ENCODE measurements around the gene GSN.

The GSN gene

DNA sequence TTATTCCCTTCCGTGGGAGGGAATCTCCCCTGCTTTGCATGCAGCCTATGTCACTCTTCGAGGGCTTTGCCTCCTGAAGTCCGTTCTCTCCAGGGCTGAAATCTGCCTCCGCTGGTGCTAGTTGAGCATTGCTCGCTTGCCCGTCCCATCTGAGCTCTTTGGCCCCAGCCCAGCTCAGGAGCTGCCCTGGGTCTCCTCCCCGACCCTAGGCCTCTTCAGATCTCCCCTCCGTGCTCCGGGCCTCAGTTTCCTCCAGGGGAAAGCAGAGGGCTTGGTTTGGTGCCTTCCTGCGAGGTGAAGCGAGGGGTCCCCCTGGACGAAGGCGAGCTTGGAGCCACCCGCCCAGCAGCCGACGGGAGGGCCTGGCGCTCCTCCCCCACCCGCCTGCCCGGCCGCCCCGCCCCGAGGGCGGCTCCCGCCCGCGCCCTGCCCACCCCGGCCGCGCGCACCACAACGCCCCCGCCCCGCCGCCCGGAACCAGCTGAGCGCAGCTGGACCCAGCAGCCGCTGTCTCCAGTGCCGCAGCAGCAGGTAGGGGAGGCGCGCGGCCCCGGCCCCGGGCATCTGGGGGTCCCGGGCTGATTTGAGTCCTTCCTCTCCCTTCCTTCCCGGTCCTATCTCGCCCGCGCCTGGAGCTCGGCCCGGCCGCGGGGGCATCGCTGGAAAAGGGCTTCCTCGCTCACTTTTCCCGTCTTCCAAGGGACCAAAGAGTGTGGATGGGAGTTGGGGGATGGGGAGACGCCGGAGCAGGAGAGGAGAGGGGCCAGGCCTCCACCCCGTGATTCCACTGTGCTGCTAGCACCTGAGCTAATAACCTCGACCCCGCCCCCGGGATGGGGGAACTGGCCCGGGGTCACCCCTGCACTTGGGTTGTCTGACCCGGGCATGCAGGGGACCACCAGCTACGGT lies at the start of gene GSN:
Gene GSN, plus strand, starts transcription at position 474 of the 909 bp plus-strand sequence. CDS start 33,810 bp downstream, outside the sequence.
- peak within 1 kb of the TSS; percentile 79 for H3K4me3 ChIP-seq (ENCODE audit: low read depth, low read length)
- DNase-seq (ENCODE audit: low read depth) = no peak

- no peak for DNase-seq (ENCODE audit: low read depth)
Observed at GRCh38 chr9:121218357-121219027, 49.5 kb upstream of the GSN start.

DNA sequence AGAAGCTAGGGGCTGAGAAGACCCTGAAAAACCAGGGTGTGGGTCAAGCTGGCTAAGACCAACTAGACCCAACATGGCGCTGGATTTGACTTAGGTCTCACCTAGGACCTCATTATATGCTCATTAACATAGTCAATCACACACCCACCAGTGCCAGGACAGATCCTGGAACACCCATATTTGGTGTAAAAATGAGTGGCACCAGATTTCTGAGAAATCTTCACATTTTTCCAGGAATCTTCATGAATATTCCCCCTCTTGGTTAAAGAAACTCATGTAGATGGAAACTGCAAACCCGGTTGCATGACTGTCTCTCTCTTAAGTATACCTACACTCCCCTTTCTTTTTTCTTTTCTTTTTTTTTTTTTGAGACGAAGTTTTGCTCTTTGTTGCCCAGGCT lies 48.4 kb upstream of the GSN start:
- H3K4me3 ChIP-seq (ENCODE audit: low read depth, low read length) = no peak overlapping the region
- DNase-seq (ENCODE audit: low read depth) = no peak

More at GRCh38 chr9:121218357-121219027, 49.5 kb upstream of the GSN start:
- H3K4me3 ChIP-seq (ENCODE audit: low read depth, low read length) = no peak overlapping the region

DNA sequence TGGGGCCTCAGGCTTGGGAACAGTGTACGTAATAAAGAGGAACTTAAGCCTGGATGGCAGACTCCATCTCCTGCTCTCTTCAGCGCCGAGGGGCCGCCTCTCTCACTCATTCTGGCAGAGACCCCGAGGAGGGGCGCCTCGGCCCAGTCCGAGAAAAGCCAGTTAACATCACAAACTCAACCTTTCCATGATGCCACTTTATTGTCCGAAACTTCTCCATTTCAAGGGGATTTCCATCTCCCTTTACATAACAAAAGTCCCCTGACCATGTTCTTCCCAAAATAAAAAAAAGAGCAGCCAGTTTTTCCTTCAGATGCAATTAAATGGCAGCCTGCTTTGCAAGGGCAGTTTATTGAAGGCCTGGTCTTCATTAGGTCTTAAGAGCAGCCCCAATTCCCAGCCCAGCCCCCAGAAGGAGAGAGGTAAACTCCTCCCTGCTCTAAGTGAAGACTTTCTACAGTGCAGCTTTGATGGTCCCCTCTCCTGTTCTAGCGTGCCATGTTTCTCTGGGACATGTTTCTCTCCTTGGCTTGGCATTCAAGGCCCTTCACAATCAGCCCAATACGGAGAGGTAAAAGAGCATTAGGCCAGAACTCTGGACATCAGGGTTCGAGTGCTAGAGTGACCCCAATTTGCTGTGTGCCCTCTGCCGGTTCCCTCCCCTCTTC lies 46.8 kb upstream of the GSN start:
- H3K4me3 ChIP-seq (ENCODE audit: low read depth, low read length) = no peak overlapping the region
- DNase-seq (ENCODE audit: low read depth) = no peak

GRCh38 chr9:121221664-121222055 lies 46.3 kb upstream of the GSN start:
- H3K4me3 ChIP-seq (ENCODE audit: low read depth, low read length) = no peak overlapping the region
- no peak for DNase-seq (ENCODE audit: low read depth)

- no peak overlapping the region for H3K4me3 ChIP-seq (ENCODE audit: low read depth, low read length)
- no peak for DNase-seq (ENCODE audit: low read depth)
Observed at GRCh38 chr9:121222524-121223171, 45.3 kb upstream of the GSN start.

DNA sequence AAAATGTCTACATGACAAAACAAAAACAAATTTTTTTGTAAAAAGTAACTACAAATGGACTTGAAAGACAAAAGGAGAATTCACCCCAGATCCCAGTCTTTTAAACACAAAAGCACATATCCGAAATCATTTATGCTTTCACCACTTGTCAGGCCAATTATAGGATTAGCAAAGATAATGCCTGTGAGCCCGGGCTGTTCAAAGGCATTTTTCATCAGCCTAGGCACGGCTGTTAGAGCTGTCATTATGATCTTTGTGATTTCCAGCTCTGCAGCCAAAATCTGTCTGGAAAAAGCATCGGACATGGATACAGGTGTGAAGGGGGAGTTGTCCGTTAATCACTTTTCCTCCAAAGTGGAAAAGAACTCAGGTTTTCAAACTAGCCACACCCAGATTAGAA lies 42.7 kb upstream of the GSN start:
- H3K4me3 ChIP-seq (ENCODE audit: low read depth, low read length) = no peak overlapping the region
- DNase-seq (ENCODE audit: low read depth) = no peak

- H3K4me3 ChIP-seq (ENCODE audit: low read depth, low read length) = no peak overlapping the region
- DNase-seq (ENCODE audit: low read depth) = no peak
Observed at GRCh38 chr9:121226175-121226574, 41.8 kb upstream of the GSN start.

- H3K4me3 ChIP-seq (ENCODE audit: low read depth, low read length) = no peak overlapping the region
Observed at GRCh38 chr9:121227862-121228261, 40.1 kb upstream of the GSN start.

GRCh38 chr9:121230256-121230655 lies 37.7 kb upstream of the GSN start:
- DNase-seq (ENCODE audit: low read depth) = no peak

More at GRCh38 chr9:121227862-121228261, 40.1 kb upstream of the GSN start:
- DNase-seq (ENCODE audit: low read depth) = no peak

GRCh38 chr9:121232251-121232650 lies 35.7 kb upstream of the GSN start:
- DNase-seq (ENCODE audit: low read depth) = no peak
- H3K4me3 ChIP-seq (ENCODE audit: low read depth, low read length) = no peak overlapping the region

More at GRCh38 chr9:121230256-121230655, 37.7 kb upstream of the GSN start:
- H3K4me3 ChIP-seq (ENCODE audit: low read depth, low read length) = no peak overlapping the region

- DNase-seq (ENCODE audit: low read depth) = no peak
- H3K4me3 ChIP-seq (ENCODE audit: low read depth, low read length) = no peak overlapping the region
Observed at GRCh38 chr9:121233906-121234831, 33.8 kb upstream of the GSN start.

GRCh38 chr9:121234832-121235161 lies 33.2 kb upstream of the GSN start:
- no peak overlapping the region for H3K4me3 ChIP-seq (ENCODE audit: low read depth, low read length)

GRCh38 chr9:121235512-121235911 lies 32.5 kb upstream of the GSN start:
- no peak overlapping the region for H3K4me3 ChIP-seq (ENCODE audit: low read depth, low read length)
- DNase-seq (ENCODE audit: low read depth) = no peak

More at GRCh38 chr9:121234832-121235161, 33.2 kb upstream of the GSN start:
- no peak for DNase-seq (ENCODE audit: low read depth)

DNA sequence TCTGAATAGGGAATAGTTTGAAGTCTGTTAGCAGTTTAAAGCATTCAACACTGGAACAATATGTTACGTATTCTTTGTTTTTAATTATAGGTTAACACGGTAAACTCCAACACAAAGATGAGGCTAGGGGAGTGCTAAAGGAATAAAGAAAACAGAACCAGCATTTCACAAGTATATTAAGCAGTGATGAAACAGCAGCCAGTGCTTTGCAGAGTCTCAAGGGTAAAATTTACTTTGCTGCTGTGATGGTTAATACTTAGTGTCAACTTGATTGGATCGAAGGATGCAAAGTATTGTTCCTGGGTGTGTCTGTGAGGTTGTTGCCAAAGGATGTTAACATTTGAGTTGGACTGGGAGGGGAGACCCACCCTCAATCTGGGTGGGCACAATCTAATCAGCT lies 30.0 kb upstream of the GSN start:
- DNase-seq (ENCODE audit: low read depth) = no peak
- H3K4me3 ChIP-seq (ENCODE audit: low read depth, low read length) = no peak overlapping the region

DNA sequence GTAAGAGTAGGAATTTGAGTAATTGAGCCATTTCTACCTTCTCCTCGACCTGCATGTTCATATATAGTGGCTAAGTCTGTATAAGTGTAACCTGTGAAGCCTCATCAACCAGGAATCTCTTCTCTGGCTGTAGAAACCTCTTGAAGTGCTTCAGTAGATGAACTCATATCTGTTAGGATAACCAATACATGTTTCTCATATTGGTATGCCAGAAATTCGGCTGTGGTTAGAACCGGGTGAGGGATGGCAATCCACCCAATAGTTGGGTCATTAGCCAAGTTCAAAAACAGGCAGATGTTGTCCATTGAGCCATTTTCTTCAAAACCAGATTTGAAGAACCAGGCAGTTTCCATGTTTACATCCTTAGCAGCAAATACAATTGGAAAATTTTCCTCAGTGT lies 28.9 kb upstream of the GSN start:
- DNase-seq (ENCODE audit: low read depth) = no peak
- no peak overlapping the region for H3K4me3 ChIP-seq (ENCODE audit: low read depth, low read length)

DNA sequence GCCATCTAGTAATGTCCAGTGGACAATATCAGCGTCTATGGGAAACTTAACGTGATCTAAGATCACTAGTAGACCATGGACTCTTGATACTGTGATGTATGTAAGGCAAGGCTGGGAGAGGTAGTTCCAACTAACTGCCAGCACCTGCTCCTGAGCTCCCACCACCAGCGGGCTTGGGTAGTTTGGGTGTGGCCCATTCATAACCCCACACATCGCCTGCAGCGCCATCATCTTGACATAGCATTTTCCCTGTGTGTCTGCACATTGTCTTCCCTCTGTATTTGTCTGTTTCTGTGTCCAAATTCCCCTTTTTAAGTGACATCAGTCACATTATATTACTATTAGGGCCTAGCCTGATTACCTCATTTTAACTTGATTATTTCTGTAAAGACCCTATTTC lies 28.1 kb upstream of the GSN start:
- no peak overlapping the region for H3K4me3 ChIP-seq (ENCODE audit: low read depth, low read length)
- DNase-seq (ENCODE audit: low read depth) = no peak

GRCh38 chr9:121240472-121241135 lies 27.4 kb upstream of the GSN start:
- H3K4me3 ChIP-seq (ENCODE audit: low read depth, low read length) = no peak overlapping the region
- no peak for DNase-seq (ENCODE audit: low read depth)
